Tibial artery (tissue), 4 donors: ENCODE measurements around the gene ZNF83.
"Not testable (repeated sequence)": the region's sequence is repeated elsewhere in the genome, so short reads cannot be mapped to it uniquely, and the experiment has no call there.

ENCODE experiments used
- DNase-seq, 2 donors: peaks; one replicate each; pipeline ENCODE4 v3.0.0-alpha.2; 2019
- H3K27ac ChIP-seq, 2 donors: fragments of 200-600 bp; sonication (generic) in 1 of 2; 1 replicate in 1 of 2; 2 replicates in 1 of 2; pipeline ENCODE4 v1.5.1; 2018 to 2019; ENCODE audit warnings: mild to moderate bottlenecking in 1 of 2
- H3K27me3 ChIP-seq, 2 donors: fragments of 200-600 bp; sonication (generic) in 1 of 2; one replicate each; pipeline versions ENCODE4 v1.5.1 to v1.6.0; 2016 to 2019
- H3K36me3 ChIP-seq, 3 donors: fragments of 200-600 bp; sonication (generic) in 2 of 3; one replicate each; pipeline ENCODE4 v1.5.1; 2016 to 2019; ENCODE audit warnings: mild to moderate bottlenecking in 2 of 3
- H3K4me1 ChIP-seq, 4 donors: fragments of 200-600 bp; sonication (generic) in 2 of 4; 1 replicate in 3 of 4; 2 replicates in 1 of 4; pipeline ENCODE4 v1.5.1; 2016 to 2019
- H3K4me3 ChIP-seq, 2 donors: fragments of 200-600 bp; sonication (generic) in 1 of 2; 1 replicate in 1 of 2; 2 replicates in 1 of 2; pipeline ENCODE4 v1.5.1; 2018 to 2019; ENCODE audit warnings: mild to moderate bottlenecking in 2 of 2
- H3K9me3 ChIP-seq, 3 donors: fragments of 200-600 bp; sonication (generic) in 1 of 3; one replicate each; pipeline ENCODE4 v1.5.1; 2016 to 2019
- intact Hi-C: fragments of 100-400 bp; cut with DNase I; formaldehyde crosslinking; loops from one replicate; pipeline ENCODE4 v1.15.0; 2023; ENCODE audit warnings: low total_unique reads
- TF ChIP-seq, protein P1 (sequence below), 2 experiments: fragments of 200-600 bp in 1 of 2; fragments of 450-650 bp in 1 of 2; IDR thresholded peaks; one replicate each; pipeline ENCODE4 v1.5.1; 2017 to 2019; ENCODE audit warnings: antibody characterized with exemption in 2 of 2, mild to moderate bottlenecking in 1 of 2, moderate library complexity in 1 of 2

Gene ZNF83

DNA sequence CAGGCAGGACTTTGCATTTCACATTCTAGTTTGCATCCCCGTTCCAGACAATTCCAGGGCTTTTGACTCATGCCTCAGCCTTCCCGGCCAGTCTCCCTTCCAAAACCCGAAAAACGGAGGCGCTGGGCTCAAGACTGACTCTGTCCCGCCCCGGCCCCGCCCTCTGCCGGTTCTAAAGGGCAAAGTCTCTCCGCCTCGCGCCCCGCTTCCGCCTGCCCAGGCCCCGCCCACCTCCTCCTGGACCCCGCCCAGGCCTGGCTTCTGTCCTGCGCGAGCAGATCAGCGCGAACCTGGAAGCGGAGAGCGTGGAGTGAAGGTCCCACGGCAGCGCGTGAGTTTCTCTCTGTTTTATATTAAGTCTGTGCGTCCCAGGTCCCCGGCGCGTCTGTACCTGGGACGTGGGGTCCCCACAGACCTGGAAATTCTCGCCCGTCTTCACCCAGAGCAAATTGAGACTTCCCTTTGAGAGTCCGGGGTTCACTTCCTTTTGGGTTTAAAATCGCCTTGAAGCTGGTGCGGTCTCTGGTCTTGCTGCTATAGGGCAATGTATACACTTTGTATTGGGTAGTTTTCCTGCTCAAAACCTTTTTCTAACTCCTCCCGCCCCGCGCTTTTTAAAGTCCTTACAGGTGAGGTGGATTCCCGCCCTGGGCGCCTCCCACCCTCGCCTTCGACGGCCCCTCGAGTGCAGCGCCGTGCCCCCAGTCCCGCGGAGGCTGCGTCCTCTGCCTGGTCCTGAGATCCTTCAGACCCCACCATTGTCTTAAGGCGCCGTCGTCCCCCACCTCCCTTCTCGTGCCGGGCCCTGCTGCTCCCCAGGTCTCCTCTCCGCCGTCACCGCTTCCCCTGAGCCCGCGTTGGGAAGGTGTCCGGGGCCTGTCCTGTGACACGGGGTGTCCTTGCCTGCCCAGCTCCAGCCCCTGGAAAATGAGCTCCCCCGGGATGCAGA, 36.9 kb downstream of the ZNF83 start:
- intact Hi-C loops: loop anchor here (5.0 kb wide), 1 partner anchor 36 kb away; the partner anchor contains the start of gene ZNF83

DNA sequence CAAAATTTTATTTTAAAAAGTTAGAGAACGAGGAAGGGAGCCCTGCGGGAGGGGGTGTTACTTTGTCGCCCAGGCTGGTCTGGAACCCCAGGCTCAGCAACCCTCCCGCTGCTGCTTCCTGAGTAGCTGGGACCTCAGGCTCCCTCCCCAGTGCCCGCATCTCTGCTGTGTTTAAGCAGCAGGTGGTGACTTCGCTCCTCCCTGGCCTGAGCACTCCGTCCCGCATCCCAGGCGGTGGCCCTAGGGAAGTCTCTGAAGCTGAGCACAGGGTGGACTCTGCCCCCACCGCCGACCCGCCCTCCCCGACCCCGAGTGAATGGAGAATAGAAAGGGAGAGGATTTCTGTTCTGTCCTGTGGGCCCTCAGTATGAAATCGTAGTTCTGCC, 37.5 kb downstream of the ZNF83 start:
- Histone ChIP-seq H3K4me1 (peaks cover 0 to 32% (median 12%) of the 10 kb centered on the region in 4 donors), H3K27me3 (no peaks in the 10 kb centered on the region), H3K9me3 (no peaks in the 10 kb centered on the region), H3K27ac (peak overlapping the region; percentile 77 to 87), H3K4me3 (peak overlapping the region; percentile 59 to 64), H3K36me3 (peaks cover 12 to 16% (median 15%) of the 10 kb centered on the region in 3 donors)
- TF ChIP-seq, protein P1, sequence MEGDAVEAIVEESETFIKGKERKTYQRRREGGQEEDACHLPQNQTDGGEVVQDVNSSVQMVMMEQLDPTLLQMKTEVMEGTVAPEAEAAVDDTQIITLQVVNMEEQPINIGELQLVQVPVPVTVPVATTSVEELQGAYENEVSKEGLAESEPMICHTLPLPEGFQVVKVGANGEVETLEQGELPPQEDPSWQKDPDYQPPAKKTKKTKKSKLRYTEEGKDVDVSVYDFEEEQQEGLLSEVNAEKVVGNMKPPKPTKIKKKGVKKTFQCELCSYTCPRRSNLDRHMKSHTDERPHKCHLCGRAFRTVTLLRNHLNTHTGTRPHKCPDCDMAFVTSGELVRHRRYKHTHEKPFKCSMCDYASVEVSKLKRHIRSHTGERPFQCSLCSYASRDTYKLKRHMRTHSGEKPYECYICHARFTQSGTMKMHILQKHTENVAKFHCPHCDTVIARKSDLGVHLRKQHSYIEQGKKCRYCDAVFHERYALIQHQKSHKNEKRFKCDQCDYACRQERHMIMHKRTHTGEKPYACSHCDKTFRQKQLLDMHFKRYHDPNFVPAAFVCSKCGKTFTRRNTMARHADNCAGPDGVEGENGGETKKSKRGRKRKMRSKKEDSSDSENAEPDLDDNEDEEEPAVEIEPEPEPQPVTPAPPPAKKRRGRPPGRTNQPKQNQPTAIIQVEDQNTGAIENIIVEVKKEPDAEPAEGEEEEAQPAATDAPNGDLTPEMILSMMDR (IDR thresholded peaks at IDR 0.05): no peak
- DNase-seq: peak in 1 of 2 donors; percentile 28
- intact Hi-C loops: loop anchor here (5.0 kb wide), 1 partner anchor 37 kb away; the partner anchor contains the start of gene ZNF83

More for the DNA sequence above, 36.9 kb downstream of the ZNF83 start:
- peak overlapping the region; percentile 59 to 64 for H3K4me3 ChIP-seq
- no peaks in the 10 kb centered on the region for H3K27me3 ChIP-seq
- DNase-seq: peak; percentile 96 to 97
- no peaks in the 10 kb centered on the region for H3K9me3 ChIP-seq
- peak overlapping the region; percentile 77 to 87 for H3K27ac ChIP-seq
- H3K4me1 ChIP-seq: peaks cover 0 to 32% (median 12%) of the 10 kb centered on the region in 4 donors
- TF ChIP-seq, protein P1 (IDR thresholded peaks at IDR 0.05): peak; percentile 26 to 36
- H3K36me3 ChIP-seq: peaks cover 5 to 9% (median 9%) of the 10 kb centered on the region in 3 donors

DNA sequence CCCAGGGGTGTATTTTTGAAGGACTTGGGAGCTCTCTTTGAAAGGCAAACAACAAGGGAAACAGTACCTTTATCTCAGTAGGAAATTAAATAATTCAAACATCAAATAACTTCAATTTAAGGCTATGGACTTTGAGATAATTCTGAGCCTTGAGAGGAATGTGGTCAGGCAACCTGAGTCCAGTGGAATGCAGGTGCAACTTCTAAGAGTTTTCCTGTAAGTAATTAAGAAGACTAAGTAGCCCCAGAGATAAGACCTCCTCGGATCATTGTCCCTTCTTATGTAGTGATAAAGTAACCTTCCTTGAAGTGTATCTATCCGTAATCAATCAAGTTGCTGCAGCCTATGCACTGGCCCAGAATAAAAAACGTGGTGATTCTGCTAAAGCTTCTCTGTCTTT, 38.9 kb downstream of the ZNF83 start:
- DNase-seq: no peak
- Histone ChIP-seq H3K9me3 (no peaks in the 10 kb centered on the region), H3K27me3 (no peaks in the 10 kb centered on the region)

DNA sequence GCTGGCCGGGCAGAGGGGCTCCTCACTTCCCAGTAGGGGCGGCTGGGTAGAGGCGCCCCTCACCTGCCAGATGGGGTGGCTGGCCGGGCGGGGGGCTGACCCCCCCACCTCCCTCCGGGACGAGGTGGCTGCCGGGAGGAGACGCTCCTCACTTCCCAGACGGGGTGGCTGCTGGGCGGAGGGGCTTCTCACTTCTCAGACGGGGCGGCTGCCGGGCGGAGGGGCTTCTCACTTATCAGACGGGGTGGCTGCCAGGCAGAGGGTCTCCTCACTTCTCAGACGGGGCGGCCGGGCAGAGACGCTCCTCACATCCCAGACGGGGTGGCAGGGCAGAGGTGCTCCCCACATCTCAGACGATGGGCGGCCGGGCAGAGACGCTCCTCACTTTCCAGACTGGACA, 44.7 kb downstream of the ZNF83 start:
- DNase-seq, H3K9me3 ChIP-seq, H3K27ac ChIP-seq, H3K4me3 ChIP-seq, H3K27me3 ChIP-seq, intact Hi-C loops, H3K4me1 ChIP-seq: not testable (repeated sequence)
- peaks cover 34 to 84% (median 55%) of the 10 kb centered on the region in 3 donors for H3K36me3 ChIP-seq

More for the DNA sequence above, 38.9 kb downstream of the ZNF83 start:
- Histone ChIP-seq H3K36me3 (peaks cover 15 to 30% (median 19%) of the 10 kb centered on the region in 3 donors), H3K27ac (no peak overlapping the region), H3K4me1 (peaks cover 0 to 32% (median 12%) of the 10 kb centered on the region in 4 donors), H3K4me3 (no peak overlapping the region)
- intact Hi-C loops: no loop called here
- TF ChIP-seq, protein P1 (IDR thresholded peaks at IDR 0.05): no peak

DNA sequence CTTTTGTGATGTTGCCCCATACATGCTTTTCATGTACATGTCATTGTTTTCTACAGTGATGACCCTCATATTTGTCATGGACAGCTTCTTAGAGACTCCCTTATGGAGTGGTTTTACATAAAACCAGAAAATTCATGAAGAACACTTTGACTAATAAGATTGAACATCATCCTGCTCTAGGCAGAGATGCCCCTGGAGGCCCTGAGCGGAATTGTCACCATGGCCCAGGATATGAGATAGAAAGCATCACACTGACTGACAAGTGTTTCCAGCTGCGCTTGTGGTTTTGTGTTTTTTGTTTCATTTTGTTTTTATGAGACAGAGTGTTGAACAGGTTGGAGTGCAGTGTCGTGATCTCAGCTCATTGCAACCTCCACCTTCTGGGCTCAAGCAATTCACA, 45.9 kb downstream of the ZNF83 start:
- Histone ChIP-seq H3K27me3 (no peaks in the 10 kb centered on the region), H3K4me3 (no peak overlapping the region), H3K27ac (no peak overlapping the region), H3K36me3 (peaks cover 43 to 93% (median 64%) of the 10 kb centered on the region in 3 donors), H3K9me3 (no peaks in the 10 kb centered on the region), H3K4me1 (no peaks in the 10 kb centered on the region)
- TF ChIP-seq, protein P1 (IDR thresholded peaks at IDR 0.05): no peak
- intact Hi-C loops: no loop called here
- DNase-seq: no peak

DNA sequence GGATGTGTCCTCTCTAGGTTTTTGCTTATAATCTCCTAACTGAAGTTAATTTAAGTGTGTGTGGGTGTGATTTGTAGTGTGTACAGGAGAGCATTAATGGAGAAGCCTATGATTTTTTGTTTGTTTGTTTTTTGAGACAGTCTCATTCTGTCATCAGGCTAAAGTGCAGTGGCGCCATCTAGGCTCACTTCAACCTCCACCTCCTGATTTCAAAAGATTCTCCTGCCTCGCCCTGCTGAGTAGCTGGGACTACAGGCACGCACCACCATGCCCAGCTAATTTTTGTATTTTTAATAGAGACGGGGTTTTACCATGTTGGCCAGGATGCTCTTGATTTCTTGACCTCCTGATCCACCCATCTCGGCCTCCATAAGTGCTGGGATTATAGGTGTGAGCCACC, 47.4 kb downstream of the ZNF83 start:
- Histone ChIP-seq H3K27me3 (no peaks in the 10 kb centered on the region), H3K4me1 (no peaks in the 10 kb centered on the region), H3K36me3 (peaks cover 33 to 90% (median 62%) of the 10 kb centered on the region in 3 donors), H3K9me3 (no peaks in the 10 kb centered on the region), H3K4me3 (no peak overlapping the region), H3K27ac (no peak overlapping the region)
- intact Hi-C loops: no loop called here
- TF ChIP-seq, protein P1 (IDR thresholded peaks at IDR 0.05): no peak
- DNase-seq: no peak
